GM12891 (cell line): ENCODE measurements around the gene DCTN2.

Source experiments
- PAX5 ChIP-seq: IDR thresholded peaks from 2 replicates; pipeline ENCODE4 v1.6.1; 2011; ENCODE audit warnings: low read length, moderate library complexity, mild to moderate bottlenecking; ENCODE audit not compliant: insufficient read depth, severe bottlenecking
- POLR2A ChIP-seq: IDR thresholded peaks from 2 replicates; pipeline ENCODE4 v1.6.1; 2011; ENCODE audit warnings: low read depth, low read length, control low read depth
- POLR2AphosphoS5 ChIP-seq: IDR thresholded peaks from 2 replicates; pipeline ENCODE4 v1.6.1; 2011; ENCODE audit warnings: low read depth, low read length, control low read depth
- POU2F2 ChIP-seq: IDR thresholded peaks from 2 replicates; pipeline ENCODE4 v1.6.1; 2011; ENCODE audit warnings: low read depth, mild to moderate bottlenecking, control low read depth, low read length, moderate library complexity
- SPI1 ChIP-seq: IDR thresholded peaks from 2 replicates; pipeline ENCODE4 v1.6.1; 2011; ENCODE audit warnings: low read depth, low read length, control low read depth
- TAF1 ChIP-seq: IDR thresholded peaks from 2 replicates; pipeline ENCODE4 v1.6.1; 2011; ENCODE audit warnings: low read depth, low read length, control low read depth

GRCh38 chr12:57552835-57553313 lies 5.9 kb upstream of the DCTN2 start:
- TF ChIP-seq POU2F2: no peak
- TF ChIP-seq POLR2A: no peak
- TF ChIP-seq POLR2AphosphoS5: no peak
- no peak for TF ChIP-seq PAX5
- TF ChIP-seq TAF1: no peak
- no peak for TF ChIP-seq SPI1
